Mesendoderm (in vitro differentiated cells): ENCODE data around the gene CST5. TPM values are rescaled to one million over a fixed set of nuclear protein-coding genes. Genes with fewer than 3 reads are reported as not detected.

Experiments used
- DNase-seq: peaks from one replicate; pipeline ENCODE4 v3.0.0; 2013
- H2AK5ac ChIP-seq: 2 replicates; pipeline ENCODE4 v1.6.1; 2013; ENCODE audit warnings: low read length, inconsistent platforms
- H2BK120ac ChIP-seq: 2 replicates; pipeline ENCODE4 v1.6.1; 2013; ENCODE audit warnings: low read depth, mild to moderate bottlenecking, low read length, moderate library complexity, mixed read lengths
- H2BK15ac ChIP-seq: replicated peaks from 2 replicates; pipeline ENCODE4 v1.6.1; 2013; ENCODE audit warnings: low read depth, mild to moderate bottlenecking, moderate library complexity
- H2BK5ac ChIP-seq: 2 replicates; pipeline ENCODE4 v1.6.1; 2013; ENCODE audit warnings: low read length, inconsistent platforms
- H3K18ac ChIP-seq: 2 replicates; pipeline ENCODE4 v1.6.1; 2013; ENCODE audit warnings: mild to moderate bottlenecking, low read length, mixed read lengths
- H3K23ac ChIP-seq: one replicate; pipeline ENCODE4 v1.6.1; 2013; ENCODE audit warnings: low read length
- H3K27ac ChIP-seq: 2 replicates; pipeline ENCODE4 v1.5.1; 2013; ENCODE audit warnings: low read depth, mild to moderate bottlenecking, inconsistent platforms, low read length, moderate library complexity
- H3K27me3 ChIP-seq: 2 replicates; pipeline ENCODE4 v1.6.1; 2013; ENCODE audit warnings: low read length, control low read depth, mild to moderate bottlenecking, inconsistent platforms; ENCODE audit not compliant: insufficient read depth, poor library complexity
- H3K36me3 ChIP-seq: 2 replicates; pipeline ENCODE4 v1.6.1; 2013; ENCODE audit warnings: low read length, inconsistent platforms; ENCODE audit not compliant: control insufficient read depth, insufficient read depth
- H3K4ac ChIP-seq: one replicate; pipeline ENCODE4 v1.6.1; 2013; ENCODE audit warnings: low read depth, mild to moderate bottlenecking, low read length, moderate library complexity
- H3K4me1 ChIP-seq: 2 replicates; pipeline ENCODE4 v1.6.1; 2013; ENCODE audit warnings: low read depth, low read length, inconsistent platforms; ENCODE audit not compliant: control insufficient read depth
- H3K4me2 ChIP-seq: 2 replicates; pipeline ENCODE4 v1.6.1; 2013; ENCODE audit warnings: low read length
- H3K4me3 ChIP-seq: 2 replicates; pipeline ENCODE4 v1.5.1; 2013; ENCODE audit warnings: mild to moderate bottlenecking, low read length
- H3K56ac ChIP-seq: one replicate; pipeline ENCODE4 v1.6.1; 2013; ENCODE audit warnings: low read length
- H3K79me1 ChIP-seq: 2 replicates; pipeline ENCODE4 v1.6.1; 2013; ENCODE audit warnings: low read length, inconsistent platforms
- H3K79me2 ChIP-seq: 2 replicates; pipeline ENCODE4 v1.6.1; 2013; ENCODE audit warnings: mild to moderate bottlenecking, low read length; ENCODE audit not compliant: control insufficient read depth, insufficient read depth
- H3K9ac ChIP-seq: 2 replicates; pipeline ENCODE4 v1.6.1; 2013; ENCODE audit warnings: low read length, inconsistent platforms
- H4K5ac ChIP-seq: one replicate; pipeline ENCODE4 v1.6.1; 2013; ENCODE audit warnings: low read length
- H4K8ac ChIP-seq: one replicate; pipeline ENCODE4 v1.6.1; 2013; ENCODE audit warnings: low read depth, mild to moderate bottlenecking, control low read depth, low read length, moderate library complexity
- WGBS: extraction: QIAGEN DNeasy Blood & Tissue Kit; methylation state at CpG from one replicate; pipeline ENCODE4 v1.1.7; 2013; ENCODE audit warnings: low lambda C conversion rate, missing lambda C conversion rate; ENCODE audit not compliant: insufficient coverage; ENCODE audit errors: extremely low coverage; 5-methylcytosine and 5-hydroxymethylcytosine counted together
- polyA plus RNA-seq, 2 experiments: library from polyadenylated mRNA; stranded (reverse); fragments of 200-250 nt; gene quantifications; one replicate each; pipeline ENCODE4 v1.2.3, GENCODE V29; 2013

CST5 gene, protein sequence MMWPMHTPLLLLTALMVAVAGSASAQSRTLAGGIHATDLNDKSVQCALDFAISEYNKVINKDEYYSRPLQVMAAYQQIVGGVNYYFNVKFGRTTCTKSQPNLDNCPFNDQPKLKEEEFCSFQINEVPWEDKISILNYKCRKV
- polyA plus RNA-seq (2013, experiment 1 of 2) = 0.08 TPM
- polyA plus RNA-seq (2013, experiment 2 of 2) = 0.10 TPM

DNA sequence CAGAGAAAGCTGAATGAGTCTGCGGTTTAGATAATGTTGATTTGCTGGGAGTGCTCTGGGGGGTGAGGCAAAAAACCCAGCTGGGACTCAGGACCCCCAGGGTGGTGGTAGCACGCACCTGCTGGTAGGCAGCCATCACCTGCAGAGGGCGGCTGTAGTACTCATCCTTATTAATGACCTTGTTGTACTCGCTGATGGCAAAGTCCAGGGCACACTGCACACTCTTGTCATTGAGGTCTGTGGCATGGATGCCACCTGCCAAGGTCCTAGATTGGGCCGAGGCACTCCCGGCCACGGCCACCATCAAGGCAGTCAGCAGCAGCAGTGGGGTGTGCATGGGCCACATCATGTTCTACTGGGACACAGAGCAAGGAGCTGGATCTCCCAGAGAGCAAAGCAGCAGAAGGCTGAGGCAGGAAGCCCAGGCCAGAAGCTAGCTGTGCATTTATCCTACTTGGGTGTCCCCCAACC, at the start of gene CST5:
Gene CST5, minus strand, starts transcription at position 421 of the 471 bp plus-strand sequence. Its CDS starts 72 bp downstream, at position 349.
- Histone ChIP-seq H3K23ac (no peak within 1 kb of the TSS), H3K4me1 (no peaks in the 10 kb centered on the region), H3K4me2 (no peak within 1 kb of the TSS), H2BK5ac (no peak within 1 kb of the TSS), H3K27ac (no peak within 1 kb of the TSS), H3K27me3 (no peaks in the 10 kb centered on the region), H3K4ac (no peak within 1 kb of the TSS), H3K79me1 (no peaks in the 10 kb centered on the region), H4K5ac (no peak within 1 kb of the TSS), H4K8ac (no peak within 1 kb of the TSS), H3K36me3 (no peaks in the 10 kb centered on the region), H3K18ac (no peak within 1 kb of the TSS), H3K79me2 (no peaks in the 10 kb centered on the region), H3K56ac (no peak within 1 kb of the TSS), H2BK15ac (no peak within 1 kb of the TSS), H3K4me3 (no peak within 1 kb of the TSS), H3K9ac (no peak within 1 kb of the TSS), H2BK120ac (no peak within 1 kb of the TSS), H2AK5ac (no peak within 1 kb of the TSS)
- WGBS = no CpG with 5 or more reads among the region's 7 CpGs
- no peak for DNase-seq

DNA sequence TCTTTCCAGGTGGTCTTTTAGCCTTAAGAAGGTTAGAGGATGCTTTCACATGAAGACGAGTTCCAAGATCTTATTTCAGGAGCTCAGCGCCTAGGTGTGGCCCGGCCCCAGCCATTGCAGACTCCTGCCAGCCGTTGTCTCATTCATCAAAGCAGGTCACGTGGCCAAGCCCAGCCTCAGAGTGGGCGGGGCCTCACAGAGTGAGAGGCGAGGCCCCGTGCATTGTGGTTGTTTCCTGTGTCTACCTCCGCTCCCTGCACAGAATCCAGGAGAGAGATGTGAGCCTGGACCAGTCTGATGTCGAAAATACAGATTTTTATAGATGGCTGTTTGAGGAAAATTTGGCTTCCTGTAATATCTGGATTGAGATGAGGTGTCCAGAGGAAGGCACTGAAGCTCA, 49.2 kb upstream of the CST5 start:
- DNase-seq = peak; percentile 10
- Histone ChIP-seq H3K9ac (no peak overlapping the region), H2AK5ac (no peak overlapping the region), H3K4me1 (no peaks in the 10 kb centered on the region), H2BK120ac (no peak overlapping the region), H4K5ac (no peak overlapping the region), H3K4ac (no peak overlapping the region), H3K27ac (no peak overlapping the region), H3K4me3 (no peak overlapping the region), H2BK5ac (no peak overlapping the region), H3K79me2 (no peaks in the 10 kb centered on the region), H3K27me3 (no peaks in the 10 kb centered on the region), H4K8ac (no peak overlapping the region), H3K18ac (no peak overlapping the region), H2BK15ac (no peak overlapping the region), H3K23ac (no peak overlapping the region), H3K79me1 (no peaks in the 10 kb centered on the region), H3K56ac (no peak overlapping the region), H3K36me3 (no peaks in the 10 kb centered on the region), H3K4me2 (no peak overlapping the region)
- WGBS = no CpG with 5 or more reads among the region's 10 CpGs

DNA sequence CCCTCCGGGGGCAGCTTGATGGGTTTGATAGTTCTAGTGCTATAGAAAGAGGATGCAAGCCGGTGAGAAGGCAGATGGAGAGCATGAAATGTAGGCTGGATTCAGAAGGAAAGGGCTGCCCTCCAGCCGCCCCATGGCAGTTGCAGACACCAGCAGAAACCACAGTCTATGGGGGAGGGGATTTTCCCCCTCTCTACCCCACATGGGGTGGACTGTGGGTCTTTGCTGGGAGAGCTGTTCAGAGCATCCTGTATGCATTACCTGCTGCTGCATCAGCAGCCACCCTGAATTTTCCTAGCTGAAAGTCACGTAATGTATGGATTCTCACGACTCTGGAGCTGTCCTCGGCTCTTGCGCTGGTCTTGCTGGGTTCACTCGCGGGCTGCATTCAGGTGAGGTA, 48.8 kb upstream of the CST5 start:
- Histone ChIP-seq H3K4me1 (no peaks in the 10 kb centered on the region), H2BK120ac (no peak overlapping the region), H2AK5ac (no peak overlapping the region), H3K4me2 (no peak overlapping the region), H3K27ac (no peak overlapping the region), H3K79me2 (no peaks in the 10 kb centered on the region), H3K79me1 (no peaks in the 10 kb centered on the region), H3K27me3 (no peaks in the 10 kb centered on the region), H3K4me3 (no peak overlapping the region), H3K56ac (no peak overlapping the region), H3K18ac (no peak overlapping the region), H3K36me3 (no peaks in the 10 kb centered on the region), H4K5ac (no peak overlapping the region), H3K9ac (no peak overlapping the region), H3K4ac (no peak overlapping the region), H2BK15ac (no peak overlapping the region), H2BK5ac (no peak overlapping the region), H4K8ac (no peak overlapping the region), H3K23ac (no peak overlapping the region)
- no peak for DNase-seq
- no CpG with 5 or more reads among the region's 9 CpGs for WGBS

DNA sequence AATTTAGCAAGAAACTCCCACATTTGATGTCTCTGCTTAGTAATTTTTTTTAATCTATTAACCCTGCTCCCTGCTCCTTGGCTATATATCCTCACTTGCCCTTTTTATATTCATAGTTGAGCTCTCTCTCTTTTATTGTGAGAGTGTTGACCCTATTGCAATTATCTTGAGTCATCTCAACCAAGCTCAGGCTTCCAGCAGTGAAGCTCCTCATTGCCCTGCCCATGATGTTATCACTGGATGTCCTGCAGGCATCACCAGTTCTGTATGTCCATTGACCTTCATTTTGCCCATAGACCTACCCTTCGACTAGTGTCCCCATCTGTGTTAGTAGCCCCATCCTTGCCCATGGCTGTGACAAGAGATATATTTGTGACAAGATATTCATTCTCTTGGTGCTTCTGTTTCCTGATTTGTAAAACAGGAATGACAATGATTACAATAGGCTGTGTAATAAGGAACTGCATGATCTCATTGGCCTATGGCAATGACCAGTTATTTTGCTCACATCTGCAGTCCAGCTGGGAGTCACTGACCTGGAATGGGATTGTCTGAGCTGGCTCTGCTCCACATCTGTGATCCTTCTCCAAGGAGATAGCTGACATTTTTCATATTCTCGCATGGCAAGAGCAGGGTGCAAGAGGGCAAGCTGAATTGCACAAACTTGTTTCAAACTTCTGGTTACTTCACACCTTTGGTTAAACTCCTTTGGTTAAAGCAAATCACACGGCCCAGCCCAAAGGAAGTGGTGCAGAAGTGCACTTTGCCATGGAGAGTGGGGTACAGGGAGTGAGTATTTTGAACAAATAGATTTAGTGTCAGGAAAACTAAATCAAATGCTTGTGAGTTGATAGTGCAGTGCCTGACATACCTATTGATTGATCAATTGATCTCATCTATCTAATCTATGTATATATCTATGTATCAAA, 47.7 kb upstream of the CST5 start:
- Histone ChIP-seq H3K4me2 (no peak overlapping the region), H2AK5ac (no peak overlapping the region), H3K4me1 (no peaks in the 10 kb centered on the region), H3K4me3 (no peak overlapping the region), H2BK5ac (no peak overlapping the region), H3K18ac (no peak overlapping the region), H4K8ac (no peak overlapping the region), H3K36me3 (no peaks in the 10 kb centered on the region), H2BK15ac (no peak overlapping the region), H3K56ac (no peak overlapping the region), H3K9ac (no peak overlapping the region), H2BK120ac (no peak overlapping the region), H3K27me3 (no peaks in the 10 kb centered on the region), H3K79me1 (no peaks in the 10 kb centered on the region), H4K5ac (no peak overlapping the region), H3K23ac (no peak overlapping the region), H3K27ac (no peak overlapping the region), H3K4ac (no peak overlapping the region), H3K79me2 (no peaks in the 10 kb centered on the region)
- no CpG with 5 or more reads among the region's 3 CpGs for WGBS
- DNase-seq = no peak

DNA sequence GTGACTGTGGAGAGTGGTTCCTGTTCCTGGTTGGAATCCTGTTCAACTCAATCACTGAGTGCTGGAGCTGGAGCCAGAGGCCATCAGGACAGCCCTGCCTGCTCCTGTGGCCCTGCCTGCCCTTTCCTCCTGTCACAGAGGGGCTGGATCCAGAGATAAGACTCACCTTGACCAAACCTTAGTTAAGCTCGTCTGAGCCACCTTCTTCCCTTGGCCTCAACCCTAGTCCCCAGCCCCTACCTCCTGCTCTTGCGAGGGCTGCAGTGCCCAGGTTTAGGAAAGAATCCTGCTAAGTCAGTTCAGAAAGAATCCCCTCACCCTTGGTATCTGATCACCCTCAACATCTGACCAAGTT, 47.0 kb upstream of the CST5 start:
- H3K79me2 ChIP-seq = no peaks in the 10 kb centered on the region
- H2AK5ac ChIP-seq = no peak overlapping the region
- no CpG with 5 or more reads among the region's 2 CpGs for WGBS
- no peak overlapping the region for H3K23ac ChIP-seq
- H3K4me1 ChIP-seq = no peaks in the 10 kb centered on the region
- H3K18ac ChIP-seq = no peak overlapping the region
- no peak overlapping the region for H2BK15ac ChIP-seq
- no peak for DNase-seq
- H4K5ac ChIP-seq = no peak overlapping the region
- H3K4me3 ChIP-seq = no peak overlapping the region
- H3K56ac ChIP-seq = no peak overlapping the region
- H3K27ac ChIP-seq = no peak overlapping the region
- no peak overlapping the region for H3K9ac ChIP-seq
- H4K8ac ChIP-seq = no peak overlapping the region
- H3K27me3 ChIP-seq = no peaks in the 10 kb centered on the region
- no peak overlapping the region for H2BK5ac ChIP-seq
- no peak overlapping the region for H3K4me2 ChIP-seq
- H3K36me3 ChIP-seq = no peaks in the 10 kb centered on the region
- no peak overlapping the region for H3K4ac ChIP-seq
- H3K79me1 ChIP-seq = no peaks in the 10 kb centered on the region
- no peak overlapping the region for H2BK120ac ChIP-seq
